DLD1 (cell line): ENCODE measurements around the gene CDH4.
"Not testable (repeated sequence)": the region's sequence is repeated elsewhere in the genome, so short reads cannot be mapped to it uniquely, and the experiment has no call there.

ENCODE experiments used
- in situ Hi-C: cut with HindIII; loops from 2 replicates; pipeline ENCODE4 v1.10.0; 2017; ENCODE audit warnings: low sequenced_read_pairs

CDH4 gene

DNA sequence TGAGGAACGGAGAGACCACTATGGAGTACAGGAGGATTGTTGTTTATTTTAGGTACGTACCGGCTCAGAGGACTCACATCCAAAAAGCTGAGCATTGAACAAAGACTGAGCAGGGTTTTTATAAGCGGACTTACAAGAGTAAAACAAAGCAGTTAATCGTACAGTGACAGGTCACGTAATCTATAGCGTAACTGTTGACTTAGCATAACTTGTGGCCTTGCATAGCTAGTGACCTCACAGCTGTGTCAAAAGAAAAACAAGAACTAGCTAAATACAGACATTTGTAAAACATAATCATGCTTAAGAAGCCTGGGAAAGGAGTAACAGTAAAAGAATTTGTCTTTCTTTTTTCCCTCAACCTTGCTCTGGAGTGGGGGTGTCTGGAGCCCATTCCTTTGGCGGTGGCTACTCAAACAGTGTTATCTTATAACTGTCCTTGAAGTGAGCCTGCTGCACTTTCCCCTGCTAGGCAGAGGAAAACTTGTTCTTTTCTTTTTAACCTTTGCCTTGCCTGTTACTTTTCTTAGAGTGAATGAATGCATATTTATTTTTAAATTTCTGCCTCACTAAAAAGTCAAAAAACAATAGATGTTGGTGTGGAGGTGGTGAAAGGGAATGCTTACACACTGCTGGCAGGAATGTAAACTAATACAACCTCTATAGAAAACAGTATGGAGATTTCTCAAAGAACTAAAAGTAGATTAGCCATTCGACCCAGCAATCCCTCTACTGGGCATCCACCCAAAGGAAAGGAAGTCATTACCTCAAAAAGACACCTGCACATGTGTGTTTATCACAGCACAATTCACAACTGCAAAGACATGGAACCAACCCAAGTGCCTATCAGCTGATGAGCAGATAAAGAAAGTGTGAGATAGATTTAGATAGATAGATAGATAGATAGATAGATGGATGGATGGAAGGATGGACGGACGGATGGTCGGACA lies 704.6 kb downstream of the CDH4 start:
- in situ Hi-C loops, result no loop called here

- in situ Hi-C loops, result no loop called here
Observed at GRCh38 chr20:61957961-61958715, 706.1 kb downstream of the CDH4 start.

- in situ Hi-C loops, result no loop called here
Observed at GRCh38 chr20:61958773-61959700, 707.0 kb downstream of the CDH4 start.

GRCh38 chr20:61960836-61961235 lies 708.8 kb downstream of the CDH4 start:
- in situ Hi-C loops, result no loop called here

DNA sequence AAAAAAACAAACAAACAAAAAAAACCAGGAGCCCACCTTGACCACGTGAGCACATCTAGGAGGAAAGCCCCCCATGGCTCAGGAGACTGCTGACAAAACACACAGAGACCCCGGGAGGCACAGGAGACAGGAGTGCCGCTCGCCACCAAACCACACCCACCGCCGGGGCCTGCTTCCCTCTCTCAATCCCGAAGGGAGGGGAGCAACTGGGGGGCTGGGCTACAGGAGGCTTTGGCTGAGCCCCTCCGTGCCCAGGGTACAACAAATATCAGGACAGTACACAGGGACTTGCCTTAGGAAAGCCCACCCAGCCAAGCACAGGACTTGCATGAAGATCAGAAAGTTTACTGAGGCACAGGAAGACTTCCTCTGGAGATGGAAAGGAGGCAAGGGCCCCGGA lies 711.1 kb downstream of the CDH4 start:
- in situ Hi-C loops, result no loop called here

GRCh38 chr20:61963885-61964674 lies 712.0 kb downstream of the CDH4 start:
- in situ Hi-C loops, result no loop called here

DNA sequence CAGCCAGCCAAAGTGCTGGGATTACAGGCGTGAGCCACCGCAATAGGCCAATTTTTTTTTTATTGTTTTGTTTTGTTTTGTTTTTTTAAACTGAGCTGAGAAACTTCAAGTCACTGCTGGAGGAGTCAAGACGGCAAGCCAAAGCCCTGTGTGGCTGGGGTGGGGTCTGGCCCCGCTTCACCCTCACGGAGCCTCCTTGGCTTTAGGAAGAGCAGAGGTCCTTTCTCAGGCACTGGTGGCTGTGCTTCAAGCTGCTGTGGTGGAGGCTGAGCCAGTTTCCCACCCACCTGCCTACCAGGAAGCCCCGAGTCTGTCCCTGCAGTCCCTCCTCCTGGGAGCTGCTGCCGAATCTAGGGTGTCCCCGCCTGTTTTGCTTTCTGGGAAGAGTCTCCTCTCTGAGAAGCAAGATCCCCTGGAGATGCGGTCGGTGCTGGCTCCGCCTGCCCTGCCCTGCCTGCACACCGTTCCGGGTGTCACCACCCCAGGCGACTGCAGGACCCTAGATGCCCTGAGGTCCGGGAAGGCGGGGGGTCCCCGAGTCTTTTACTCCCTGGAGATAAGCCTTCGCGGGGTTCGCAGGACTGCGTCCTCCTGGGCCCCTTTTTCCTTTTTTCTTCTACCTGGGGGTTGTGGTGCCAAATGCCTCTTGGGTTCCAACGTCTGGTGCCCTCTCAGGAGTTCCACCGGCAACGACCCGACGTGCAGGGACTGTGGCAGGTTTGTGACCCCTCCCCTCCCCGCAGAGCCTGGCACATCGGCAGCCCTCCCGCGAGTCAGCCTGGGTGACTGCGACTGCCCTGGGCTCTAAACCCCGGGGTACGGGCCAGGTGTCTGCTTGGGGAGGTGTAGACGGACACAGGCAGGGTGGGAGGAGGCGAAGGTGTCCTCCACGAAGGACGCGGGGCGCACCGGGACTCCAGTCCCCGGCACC lies 712.9 kb downstream of the CDH4 start:
- in situ Hi-C loops, result no loop called here

DNA sequence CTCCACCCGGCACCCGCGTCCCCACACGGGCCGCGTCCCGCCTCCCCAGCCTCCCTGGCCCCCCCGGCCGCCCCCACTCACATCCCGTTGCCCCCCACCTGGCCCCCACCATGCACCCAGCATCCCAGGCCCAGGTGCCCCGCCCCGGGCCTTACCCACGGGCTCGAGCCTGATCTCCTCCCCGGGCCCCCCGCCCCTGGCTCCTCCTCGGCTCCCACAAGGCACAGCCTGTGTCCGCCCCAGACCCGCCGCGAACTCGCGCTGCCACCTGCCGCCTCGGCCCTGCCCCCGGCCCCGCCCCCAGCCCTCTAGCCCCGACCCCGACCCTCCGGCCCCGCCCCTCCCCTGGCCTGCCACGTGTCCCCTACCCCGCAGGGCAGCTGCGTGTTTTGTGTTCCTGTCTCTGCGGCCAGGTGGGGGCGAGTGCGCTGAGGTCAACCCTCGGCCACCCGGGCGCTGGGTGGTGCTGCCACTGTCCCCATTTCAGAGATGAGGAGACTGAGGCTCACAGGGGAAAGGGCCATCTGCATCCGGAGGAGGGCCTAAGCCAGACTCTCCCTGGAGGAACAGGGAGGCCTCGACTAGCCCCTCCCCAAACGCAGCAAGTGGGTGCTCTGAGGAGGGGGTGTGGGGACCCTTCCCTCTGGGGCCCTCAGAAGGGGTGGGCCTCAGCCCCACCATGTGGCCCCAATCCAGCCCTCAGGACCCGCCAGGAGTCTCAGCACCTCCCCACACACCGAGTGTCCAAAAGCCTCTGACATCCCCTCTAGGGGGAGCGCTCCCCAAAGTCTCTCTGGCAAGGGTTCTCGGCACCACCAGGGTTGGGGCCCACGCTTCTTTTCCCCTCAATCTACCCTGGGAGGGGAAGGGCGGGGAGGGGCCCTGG lies 713.8 kb downstream of the CDH4 start:
- in situ Hi-C loops, result no loop called here

- in situ Hi-C loops, result no loop called here
Observed at GRCh38 chr20:61966492-61967244, 714.6 kb downstream of the CDH4 start.

DNA sequence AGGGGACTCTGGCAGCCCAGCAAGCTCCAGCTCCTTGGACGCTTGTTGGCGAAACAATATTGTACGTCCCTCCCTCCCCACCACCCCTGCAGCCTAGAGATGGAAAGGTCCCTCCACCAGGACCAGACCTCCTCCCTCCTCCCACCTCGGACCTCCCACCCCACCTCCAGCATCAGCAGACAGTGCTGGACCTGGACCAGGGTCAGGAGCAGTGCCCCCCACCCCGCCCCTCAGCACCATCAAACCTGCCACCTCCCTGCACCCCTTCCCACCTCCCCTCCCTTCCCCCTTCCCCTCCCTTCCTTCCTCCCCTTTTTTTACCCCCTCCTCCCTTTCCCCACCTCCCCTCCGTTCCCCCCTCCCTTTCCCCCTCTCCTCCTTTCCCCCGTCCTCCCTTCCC lies 715.2 kb downstream of the CDH4 start:
- in situ Hi-C loops, result no loop called here

- in situ Hi-C loops, result no loop called here
Observed at GRCh38 chr20:61968036-61968810, 716.2 kb downstream of the CDH4 start.

GRCh38 chr20:61968932-61969331 lies 716.9 kb downstream of the CDH4 start:
- in situ Hi-C loops, result no loop called here

DNA sequence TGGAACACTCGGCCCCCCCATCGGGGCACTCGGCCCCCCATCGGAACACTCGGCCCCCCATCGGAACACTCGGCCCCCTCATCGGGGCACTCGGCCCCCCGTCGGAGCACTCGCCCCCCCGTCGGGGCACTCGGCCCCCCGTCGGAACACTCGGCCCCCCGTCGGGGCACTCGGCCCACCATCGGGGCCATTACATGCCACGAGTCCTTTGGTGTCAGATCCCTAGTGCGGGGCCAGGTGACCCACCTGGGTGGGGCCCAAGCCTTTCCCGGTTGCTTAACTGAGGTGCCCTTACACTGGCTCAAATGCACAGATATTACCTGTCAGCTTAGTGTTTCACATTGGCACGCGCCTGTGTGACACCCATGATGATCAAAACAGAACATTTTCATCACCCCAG lies 717.7 kb downstream of the CDH4 start:
- in situ Hi-C loops, result no loop called here

DNA sequence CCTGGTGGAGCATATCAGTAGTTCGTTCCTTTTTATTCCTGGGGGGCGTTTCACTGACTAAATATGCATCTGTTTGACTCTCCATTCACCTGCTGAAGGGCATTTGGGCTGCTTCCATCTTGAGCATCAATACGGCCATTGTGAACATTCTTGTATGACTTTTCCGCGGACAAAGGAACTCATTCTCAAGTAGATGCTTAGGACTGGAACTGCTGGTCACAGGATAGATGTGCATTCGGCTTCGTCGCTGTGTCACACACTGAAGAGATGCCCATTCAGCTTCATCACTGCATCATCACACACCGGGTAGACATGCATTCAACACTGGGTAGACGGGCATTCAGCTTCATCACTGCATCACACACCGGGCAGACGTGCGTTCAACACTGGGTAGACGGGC lies 718.3 kb downstream of the CDH4 start:
- in situ Hi-C loops, result no loop called here

DNA sequence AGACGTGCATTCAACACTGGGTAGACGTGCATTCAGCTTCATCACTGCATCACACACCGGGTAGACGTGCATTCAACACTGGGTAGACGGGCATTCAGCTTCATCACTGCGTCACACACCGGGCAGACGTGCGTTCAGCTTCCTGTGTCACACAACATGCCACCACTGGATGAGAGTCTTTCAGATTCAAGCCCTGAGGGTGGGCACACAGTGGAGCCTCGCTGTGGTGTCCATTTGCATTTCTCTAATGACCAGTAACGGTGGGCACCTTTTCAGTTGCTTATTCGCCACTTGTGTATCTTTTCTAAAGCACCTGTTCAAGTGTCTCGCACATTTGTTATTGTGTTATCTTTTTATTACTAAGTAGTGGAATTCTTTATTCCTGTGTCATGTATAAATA lies 719.5 kb downstream of the CDH4 start:
- in situ Hi-C loops, result not testable (repeated sequence)

- in situ Hi-C loops, result no loop called here
Observed at GRCh38 chr20:61972636-61973508, 720.8 kb downstream of the CDH4 start.
